Caki2 (cell line): ENCODE data around the gene CASP9. TPM values are rescaled to one million over a fixed set of nuclear protein-coding genes. Genes with fewer than 3 reads are reported as not detected.
"Not testable (repeated sequence)": the region's sequence is repeated elsewhere in the genome, so short reads cannot be mapped to it uniquely, and the experiment has no call there.

Source experiments
- DNase-seq: peaks from one replicate; pipeline ENCODE4 v3.0.0-alpha.2; 2015; ENCODE audit warnings: low read depth
- in situ Hi-C: cut with HindIII; loops from 2 replicates; pipeline ENCODE4 v1.10.0; 2016; ENCODE audit warnings: low sequenced_read_pairs, low pct_unique_long_range_greater_than_20kb, mixed read lengths
- total RNA-seq: library from RNA; depleted of rRNA; stranded (reverse); fragments of >200 nt; shearing (Covaris generic); gene quantifications from 2 replicates; pipeline ENCODE4 v1.2.3, GENCODE V29; 2014; ENCODE audit warnings: low replicate concordance

CASP9 gene
- total RNA-seq, 1 experiment from 2014 or later, result 36.5 TPM

GRCh38 chr1:15508700-15509487, 15.1 kb downstream of the CASP9 start:
- DNase-seq, result no peak
- in situ Hi-C loops, result no loop called here

- DNase-seq, result no peak
- in situ Hi-C loops, result no loop called here
Measured at GRCh38 chr1:15507278-15507677, 16.7 kb downstream of the CASP9 start.

GRCh38 chr1:15506831-15507230, 17.2 kb downstream of the CASP9 start:
- no peak for DNase-seq
- in situ Hi-C loops, result no loop called here

GRCh38 chr1:15504436-15504835, 19.6 kb downstream of the CASP9 start:
- in situ Hi-C loops, result no loop called here

GRCh38 chr1:15501208-15502032, 22.6 kb downstream of the CASP9 start:
- DNase-seq, result no peak
- in situ Hi-C loops, result no loop called here

More at GRCh38 chr1:15504436-15504835, 19.6 kb downstream of the CASP9 start:
- DNase-seq, result no peak

- DNase-seq, result no peak
- in situ Hi-C loops, result no loop called here
Measured at GRCh38 chr1:15500184-15501178, 23.5 kb downstream of the CASP9 start.

GRCh38 chr1:15493869-15494390, 30.1 kb downstream of the CASP9 start:
- DNase-seq, result no peak
- in situ Hi-C loops, result no loop called here

- in situ Hi-C loops, result no loop called here
- no peak for DNase-seq
Measured at GRCh38 chr1:15492596-15492995, 31.4 kb downstream of the CASP9 start.

GRCh38 chr1:15491010-15491409, 33.0 kb downstream of the CASP9 start:
- in situ Hi-C loops, result not testable (repeated sequence)

GRCh38 chr1:15489052-15489736, 34.8 kb downstream of the CASP9 start:
- in situ Hi-C loops, result no loop called here
- DNase-seq, result no peak

More at GRCh38 chr1:15491010-15491409, 33.0 kb downstream of the CASP9 start:
- not testable (repeated sequence) for DNase-seq

GRCh38 chr1:15488371-15488770, 35.6 kb downstream of the CASP9 start:
- in situ Hi-C loops, result no loop called here
- no peak for DNase-seq

GRCh38 chr1:15486844-15487610, 37.0 kb downstream of the CASP9 start:
- in situ Hi-C loops, DNase-seq: not testable (repeated sequence)

GRCh38 chr1:15485636-15486035, 38.4 kb downstream of the CASP9 start:
- in situ Hi-C loops, result no loop called here
- no peak for DNase-seq

GRCh38 chr1:15484443-15484842, 39.6 kb downstream of the CASP9 start:
- in situ Hi-C loops, DNase-seq: not testable (repeated sequence)

- DNase-seq, result no peak
- in situ Hi-C loops, result no loop called here
Measured at GRCh38 chr1:15483971-15484370, 40.0 kb downstream of the CASP9 start.

GRCh38 chr1:15482983-15483543, 41.0 kb downstream of the CASP9 start:
- in situ Hi-C loops, DNase-seq: not testable (repeated sequence)
